GM23338 (cell line): ENCODE results near the gene TNNC1. TPM values are rescaled to one million over a fixed set of nuclear protein-coding genes. Genes with fewer than 3 reads are reported as not detected.

Source experiments
- ATAC-seq: fragments of 200-7000 bp; cut with Tn5 transposase; 3 replicates; pipeline ENCODE4 v1.9.1; 2020
- DNase-seq: peaks from one replicate; pipeline ENCODE4 v3.0.0-alpha.2; 2015; ENCODE audit warnings: low spot score
- H2AFZ ChIP-seq: fragments of 200-600 bp; sonication (generic); 2 replicates; pipeline ENCODE4 v1.8.0; 2016; ENCODE audit warnings: antibody characterized with exemption, mild to moderate bottlenecking, moderate library complexity
- H3F3A ChIP-seq: fragments of 200-600 bp; sonication (generic); replicated peaks from 2 replicates; pipeline ENCODE4 v1.8.0; 2017; ENCODE audit warnings: antibody characterized with exemption, mixed run types, low read depth
- H3K27ac ChIP-seq: fragments of 200-600 bp; sonication (generic); 2 replicates; pipeline ENCODE4 v1.6.1; 2016; ENCODE audit warnings: low read depth
- H3K27me3 ChIP-seq: fragments of 200-600 bp; sonication (generic); 2 replicates; pipeline ENCODE4 v1.8.0; 2016; ENCODE audit warnings: mild to moderate bottlenecking, mixed run types, moderate library complexity; ENCODE audit not compliant: insufficient read depth
- H3K36me3 ChIP-seq: fragments of 200-600 bp; sonication (generic); 2 replicates; pipeline ENCODE4 v1.8.0; 2016; ENCODE audit warnings: mild to moderate bottlenecking; ENCODE audit not compliant: insufficient read depth
- H3K4me1 ChIP-seq: fragments of 200-600 bp; sonication (generic); 2 replicates; pipeline ENCODE4 v1.8.0; 2016; ENCODE audit warnings: mild to moderate bottlenecking, moderate library complexity; ENCODE audit not compliant: insufficient read depth
- H3K4me2 ChIP-seq: fragments of 200-600 bp; sonication (generic); 2 replicates; pipeline ENCODE4 v1.7.1; 2017; ENCODE audit warnings: mixed run types
- H3K4me3 ChIP-seq: fragments of 200-600 bp; sonication (generic); 2 replicates; pipeline ENCODE4 v1.6.1; 2016; ENCODE audit warnings: mixed run types
- H3K79me2 ChIP-seq: fragments of 200-600 bp; sonication (generic); replicated peaks from 2 replicates; pipeline ENCODE4 v1.8.0; 2017; ENCODE audit warnings: mild to moderate bottlenecking; ENCODE audit not compliant: insufficient read depth
- H3K9me2 ChIP-seq: fragments of 200-600 bp; sonication (generic); 2 replicates; pipeline ENCODE4 v1.8.0; 2017; ENCODE audit not compliant: insufficient read depth
- H4K20me1 ChIP-seq: fragments of 200-600 bp; sonication (generic); replicated peaks from 2 replicates; pipeline ENCODE4 v1.8.0; 2017; ENCODE audit warnings: mild to moderate bottlenecking; ENCODE audit not compliant: insufficient read depth
- H3K27ac Mint-ChIP-seq: 2 replicates; pipeline ENCODE4 v1.8.0; 2020; ENCODE audit warnings: inconsistent platforms, mild to moderate bottlenecking, moderate library complexity, mixed read lengths
- H3K27me3 Mint-ChIP-seq: 3 replicates; pipeline ENCODE4 v1.8.0; 2022; ENCODE audit warnings: low read depth, mild to moderate bottlenecking, moderate library complexity, mixed read lengths, inconsistent platforms; ENCODE audit not compliant: insufficient read depth, poor library complexity
- H3K36me3 Mint-ChIP-seq: 3 replicates; pipeline ENCODE4 v1.8.0; 2021; ENCODE audit warnings: low read depth, mild to moderate bottlenecking, inconsistent platforms, moderate library complexity, mixed read lengths
- H3K4me1 Mint-ChIP-seq: 3 replicates; pipeline ENCODE4 v1.8.0; 2020; ENCODE audit warnings: mild to moderate bottlenecking, inconsistent platforms, mixed read lengths
- H3K4me3 Mint-ChIP-seq: 3 replicates; pipeline ENCODE4 v1.8.0; 2021; ENCODE audit warnings: moderate library complexity, mild to moderate bottlenecking, inconsistent platforms, mixed read lengths
- H3K9me3 Mint-ChIP-seq: 3 replicates; pipeline ENCODE4 v1.8.0; 2020; ENCODE audit warnings: moderate library complexity, mild to moderate bottlenecking, inconsistent platforms, mixed read lengths
- CTCF ChIP-seq, 2 experiments: fragments of 200-600 bp in 1 of 2; sonication (generic) in 1 of 2; conservative IDR thresholded peaks; 2 replicates each; pipeline versions ENCODE4 v1.5.1 to v1.6.1; 2016 to 2017; ENCODE audit warnings: antibody characterized with exemption in 2 of 2, low read depth in 2 of 2, mild to moderate bottlenecking in 2 of 2, moderate library complexity in 1 of 2
- EZH2 ChIP-seq: fragments of 200-600 bp; sonication (generic); IDR thresholded peaks from one replicate; pipeline ENCODE4 v1.8.0; 2017; ENCODE audit warnings: antibody characterized with exemption, mild to moderate bottlenecking, low read depth; ENCODE audit not compliant: unreplicated experiment
- EZH2phosphoT487 ChIP-seq: fragments of 200-600 bp; sonication (generic); IDR thresholded peaks from one replicate; pipeline ENCODE4 v1.8.1; 2018; ENCODE audit warnings: antibody characterized with exemption; ENCODE audit not compliant: unreplicated experiment
- NANOG ChIP-seq: IDR thresholded peaks from 2 replicates; pipeline ENCODE4 v1.6.1; 2016; ENCODE audit warnings: antibody characterized with exemption, borderline replicate concordance
- POLR2AphosphoS5 ChIP-seq: IDR thresholded peaks from 2 replicates; pipeline ENCODE4 v1.6.1; 2016; ENCODE audit warnings: antibody characterized with exemption, low read depth
- STAT1 ChIP-seq: IDR thresholded peaks from one replicate; pipeline ENCODE4 v1.6.1; 2016; ENCODE audit warnings: antibody characterized with exemption; ENCODE audit not compliant: unreplicated experiment
- ZNF114 ChIP-seq: fragments of 250-450 bp; sonication (Bioruptor Pico); IDR thresholded peaks from 2 replicates; pipeline ENCODE4 v1.5.0; 2020; ENCODE audit warnings: mild to moderate bottlenecking, moderate library complexity
- ZNF462 ChIP-seq: fragments of 250-450 bp; sonication (Bioruptor Pico); IDR thresholded peaks from 2 replicates; pipeline ENCODE4 v1.5.0; 2020; ENCODE audit warnings: mild to moderate bottlenecking, moderate library complexity
- polyA plus RNA-seq: library from polyadenylated mRNA; unstranded; fragments of >200 nt; fragmentation: Nextera tagmentation; extraction: Ambion mirVana; gene quantifications from 2 replicates; pipeline ENCODE4 v1.2.1, GENCODE V29; 2016
- total RNA-seq: library from RNA; depleted of rRNA; stranded (reverse); fragments of >200 nt; shearing (Covaris generic); gene quantifications from 2 replicates; pipeline ENCODE4 v1.2.3, GENCODE V29; 2014

The TNNC1 gene
- total and polyA plus RNA-seq, 2 experiments from 2014 or later = 6.5 to 6.9 TPM

GRCh38 chr3:52438579-52439425 is 15.0 kb downstream of the TNNC1 start:
- Histone ChIP-seq H3K4me2 (no peak overlapping the region), H3F3A (no peaks in the 10 kb centered on the region), H3K4me3 (no peak overlapping the region), H3K27me3 (no peaks in the 10 kb centered on the region), H3K79me2 (no peaks in the 10 kb centered on the region), H3K9me2 (no peaks in the 10 kb centered on the region), H3K36me3 (no peaks in the 10 kb centered on the region), H3K27ac (no peak overlapping the region), H2AFZ (no peak overlapping the region), H4K20me1 (no peaks in the 10 kb centered on the region), H3K4me1 (no peaks in the 10 kb centered on the region)
- no peak for TF ChIP-seq EZH2
- TF ChIP-seq STAT1 = no peak
- no peak for TF ChIP-seq EZH2phosphoT487
- TF ChIP-seq ZNF114 = no peak
- TF ChIP-seq ZNF462 (CRISPR knock-in tag) = no peak
- no peak for TF ChIP-seq CTCF (conservative IDR thresholded peaks at IDR 0.05; ENCODE audit: low read depth in 2 of 2)
- TF ChIP-seq POLR2AphosphoS5 = no peak
- TF ChIP-seq NANOG = no peak
- peaks cover 10% of the 10 kb centered on the region for H3K27me3 Mint-ChIP-seq
- no peaks in the 10 kb centered on the region for H3K9me3 Mint-ChIP-seq
- no peak overlapping the region for H3K27ac Mint-ChIP-seq
- H3K36me3 Mint-ChIP-seq = no peaks in the 10 kb centered on the region; the same call in 2 of the 3 replicates
- DNase-seq = no peak
- ATAC-seq = no peak
- peaks cover 6% of the 10 kb centered on the region for H3K4me1 Mint-ChIP-seq
- H3K4me3 Mint-ChIP-seq = no peak overlapping the region
